Measurements from ENCODE around the gene NRXN2. TPM values are rescaled to one million over a fixed set of nuclear protein-coding genes. Genes with fewer than 3 reads are reported as not detected.

NRXN2 gene
- total and polyA plus RNA-seq, 11 donors = 0.42 to 5.5 (median 0.92) TPM; not detected in 1

- DNase-seq = no peak
- Histone ChIP-seq H3K4me1 (peaks cover 0 to 12% (median 0%) of the 10 kb centered on the region in 12 donors), H3K27me3 (peaks cover 0 to 18% (median 7%) of the 10 kb centered on the region in 9 donors), H3K36me3 (no peaks in the 10 kb centered on the region), H3K27ac (no peak overlapping the region), H3K9me3 (no peaks in the 10 kb centered on the region), H3K4me3 (no peak overlapping the region)
- 59 to 74% (median 72%) methylated on average over 8 to 11 of the region's 11 CpGs for WGBS, 4 donors
- intact Hi-C loops (cut with DNase I) = no loop called here
- TF ChIP-seq CTCF (IDR thresholded peaks at IDR 0.05) = no peak
- TF ChIP-seq POLR2A (IDR thresholded peaks at IDR 0.05) = no peak
- ATAC-seq = peak in 1 of 4 donors; percentile 4
These were observed 110.9 kb downstream of the NRXN2 start for GRCh38 chr11:64611869-64612646.

- Histone ChIP-seq H3K27ac (no peak overlapping the region), H3K4me3 (no peak overlapping the region), H3K9me3 (no peaks in the 10 kb centered on the region), H3K36me3 (no peaks in the 10 kb centered on the region), H3K27me3 (peaks cover 0 to 22% (median 7%) of the 10 kb centered on the region in 9 donors), H3K4me1 (peaks cover 0 to 12% (median 0%) of the 10 kb centered on the region in 12 donors)
- TF ChIP-seq CTCF (IDR thresholded peaks at IDR 0.05) (no peak), POLR2A (IDR thresholded peaks at IDR 0.05) (no peak)
- no peak for ATAC-seq
- 82 to 100% (median 91%) methylated on average over 1 to 2 of the region's 2 CpGs for WGBS, 4 donors
- intact Hi-C loops (cut with DNase I) = no loop called here
- peak in 1 of 5 donors; percentile 34 for DNase-seq
These were observed 111.8 kb downstream of the NRXN2 start for GRCh38 chr11:64611176-64611575.

- WGBS, 4 donors = 97 to 100% (median 98%) methylated on average over 3 of the region's 3 CpGs
- Histone ChIP-seq H3K4me3 (no peak overlapping the region), H3K27ac (no peak overlapping the region), H3K9me3 (no peaks in the 10 kb centered on the region), H3K4me1 (peaks cover 0 to 12% (median 0%) of the 10 kb centered on the region in 12 donors), H3K36me3 (no peaks in the 10 kb centered on the region), H3K27me3 (peaks cover 0 to 22% (median 7%) of the 10 kb centered on the region in 9 donors)
- ATAC-seq (no peak), DNase-seq (peak in 1 of 5 donors; percentile 3)
- no peak for TF ChIP-seq CTCF (IDR thresholded peaks at IDR 0.05)
- TF ChIP-seq POLR2A (IDR thresholded peaks at IDR 0.05) = no peak
- intact Hi-C loops (cut with DNase I) = no loop called here
These were observed 112.4 kb downstream of the NRXN2 start for GRCh38 chr11:64610596-64610995.

- DNase-seq = peak in 1 of 5 donors; percentile 13
- intact Hi-C loops (cut with DNase I) = no loop called here
- no peak for TF ChIP-seq POLR2A (IDR thresholded peaks at IDR 0.05)
- TF ChIP-seq CTCF (IDR thresholded peaks at IDR 0.05) = no peak
- H3K9me3 ChIP-seq = no peaks in the 10 kb centered on the region
- no peak overlapping the region for H3K27ac ChIP-seq
- WGBS, 4 donors = 72 to 85% (median 83%) methylated on average over 4 to 5 of the region's 5 CpGs
- no peak for ATAC-seq
- H3K4me3 ChIP-seq = no peak overlapping the region
- H3K27me3 ChIP-seq = peaks cover 0 to 22% (median 7%) of the 10 kb centered on the region in 9 donors
- H3K4me1 ChIP-seq = peaks cover 0 to 12% (median 0%) of the 10 kb centered on the region in 12 donors
- H3K36me3 ChIP-seq = no peaks in the 10 kb centered on the region
These were observed 113.5 kb downstream of the NRXN2 start for GRCh38 chr11:64609436-64610047.

All from heart left ventricle (tissue), 16 donors.